Measurements from ENCODE around the gene DHRS3. TPM values are rescaled to one million over a fixed set of nuclear protein-coding genes. Genes with fewer than 3 reads are reported as not detected.
"Not testable (repeated sequence)": the region's sequence is repeated elsewhere in the genome, so short reads cannot be mapped to it uniquely, and the experiment has no call there.

DHRS3 gene
- total RNA-seq, 1 donor from 2014 or later: 111 TPM

DNA sequence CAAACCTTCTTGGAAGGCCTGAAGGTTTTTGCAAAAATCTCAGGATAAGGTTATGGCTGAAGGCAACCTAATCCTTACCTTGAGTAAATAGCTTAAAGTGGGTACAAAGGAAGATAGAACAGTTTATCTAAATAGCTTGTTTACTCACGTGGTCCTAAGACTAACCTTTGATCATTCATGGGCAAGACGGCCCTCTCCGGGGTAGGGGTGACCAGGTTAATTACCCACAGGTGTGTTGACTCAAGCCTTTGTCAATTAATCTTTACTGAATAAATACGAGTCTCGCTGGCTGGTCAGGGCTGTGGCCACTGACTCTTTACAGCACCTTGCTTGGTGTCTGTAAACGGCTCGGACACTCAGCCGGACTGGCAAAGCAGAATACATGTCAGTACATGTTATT is 36.6 kb upstream of the DHRS3 start:
- Histone ChIP-seq H3K36me3 (no peaks in the 10 kb centered on the region), H3K4me1 (peaks cover 7% of the 10 kb centered on the region), H3K9me3 (no peaks in the 10 kb centered on the region), H3K27ac (no peak overlapping the region), H3K4me3 (no peak overlapping the region), H3K27me3 (no peaks in the 10 kb centered on the region)
- intact Hi-C loops (cut with DNase I): loop anchor here (10.0 kb wide), 1 partner anchor 340 kb away; no protein-coding TSS in a partner anchor
- DNase-seq (ENCODE audit: extremely low spot score in 2 of 2): no peak
- TF ChIP-seq POLR2AphosphoS5 (IDR thresholded peaks at IDR 0.05; ENCODE audit: insufficient read depth in 1 of 2, low read depth in 1 of 2): no peak
- no peak for TF ChIP-seq POLR2A (IDR thresholded peaks at IDR 0.05)
- no peak for TF ChIP-seq CTCF (IDR thresholded peaks at IDR 0.05)

DNA sequence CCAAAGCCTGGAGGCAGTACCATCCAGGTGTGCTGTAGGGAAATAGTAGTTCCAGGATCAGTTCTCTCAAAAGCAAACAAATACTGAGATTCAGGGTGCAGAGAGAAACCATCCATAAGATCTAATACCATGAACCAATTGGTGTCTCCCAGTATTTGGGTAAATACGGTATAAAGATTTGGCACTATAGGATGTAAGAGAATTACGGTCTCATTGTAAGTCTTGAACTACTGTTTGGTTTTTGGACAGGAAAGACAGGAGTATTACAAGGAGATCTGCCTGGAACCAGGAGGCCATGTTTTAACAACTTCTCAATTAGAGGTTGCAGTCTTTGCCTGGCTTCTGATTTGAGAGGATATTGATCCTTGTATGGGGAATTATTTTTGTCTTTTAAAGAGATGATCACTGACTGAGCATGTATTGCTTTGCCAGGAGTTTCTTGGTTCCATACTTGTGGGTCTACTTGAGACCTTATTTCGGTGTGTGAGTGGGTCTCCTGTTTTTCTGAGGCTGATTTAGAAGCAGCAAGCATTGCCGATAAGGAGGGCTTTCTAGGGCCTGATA is 36.1 kb upstream of the DHRS3 start:
- Histone ChIP-seq H3K4me3 (no peak overlapping the region), H3K4me1 (peaks cover 7% of the 10 kb centered on the region), H3K27me3 (no peaks in the 10 kb centered on the region), H3K9me3 (no peaks in the 10 kb centered on the region), H3K36me3 (no peaks in the 10 kb centered on the region), H3K27ac (no peak overlapping the region)
- intact Hi-C loops (cut with DNase I): loop anchor here (10.0 kb wide), 1 partner anchor 339 kb away; no protein-coding TSS in a partner anchor
- no peak for DNase-seq (ENCODE audit: extremely low spot score in 2 of 2)
- no peak for TF ChIP-seq POLR2AphosphoS5 (IDR thresholded peaks at IDR 0.05; ENCODE audit: insufficient read depth in 1 of 2, low read depth in 1 of 2)
- TF ChIP-seq CTCF (IDR thresholded peaks at IDR 0.05): no peak
- no peak for TF ChIP-seq POLR2A (IDR thresholded peaks at IDR 0.05)

- no peak for DNase-seq (ENCODE audit: extremely low spot score in 2 of 2)
- intact Hi-C loops (cut with DNase I): loop anchor here (10.0 kb wide), 1 partner anchor 335 kb away; no protein-coding TSS in a partner anchor
Observed at GRCh38 chr1:12649971-12650421, 32.0 kb upstream of the DHRS3 start.

DNA sequence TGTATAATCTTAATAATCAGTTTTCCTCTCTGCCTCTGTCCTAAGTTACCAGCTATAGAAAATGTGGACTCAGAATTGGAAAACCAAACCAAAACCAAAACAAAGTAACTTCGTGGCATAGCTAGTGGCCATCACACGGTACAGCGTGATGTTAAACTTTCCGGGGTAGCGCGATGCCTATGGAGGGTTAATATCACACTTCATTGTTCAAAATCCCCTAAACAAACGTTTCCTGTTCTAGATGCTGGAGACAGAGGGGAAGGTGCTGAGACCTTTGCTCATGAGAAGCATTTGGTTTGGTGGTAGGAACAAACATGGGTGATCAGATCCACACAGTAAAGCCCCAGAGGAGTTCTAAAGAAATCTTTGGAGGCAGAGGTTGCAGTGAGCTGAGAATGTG is 30.7 kb upstream of the DHRS3 start:
- H3K27ac ChIP-seq: no peak overlapping the region
- DNase-seq (ENCODE audit: extremely low spot score in 2 of 2): no peak
- no peaks in the 10 kb centered on the region for H3K9me3 ChIP-seq
- no peak for TF ChIP-seq POLR2A (IDR thresholded peaks at IDR 0.05)
- H3K36me3 ChIP-seq: no peaks in the 10 kb centered on the region
- H3K4me1 ChIP-seq: peaks cover 7% of the 10 kb centered on the region
- H3K4me3 ChIP-seq: no peak overlapping the region
- H3K27me3 ChIP-seq: no peaks in the 10 kb centered on the region
- intact Hi-C loops (cut with DNase I): no loop called here

More at GRCh38 chr1:12649971-12650421, 32.0 kb upstream of the DHRS3 start:
- Histone ChIP-seq H3K36me3 (no peaks in the 10 kb centered on the region), H3K27ac (no peak overlapping the region), H3K4me1 (peaks cover 7% of the 10 kb centered on the region), H3K4me3 (no peak overlapping the region), H3K27me3 (no peaks in the 10 kb centered on the region), H3K9me3 (no peaks in the 10 kb centered on the region)
- TF ChIP-seq CTCF (IDR thresholded peaks at IDR 0.05) (no peak), POLR2AphosphoS5 (IDR thresholded peaks at IDR 0.05; ENCODE audit: insufficient read depth in 1 of 2, low read depth in 1 of 2) (no peak), POLR2A (IDR thresholded peaks at IDR 0.05) (no peak)

DNA sequence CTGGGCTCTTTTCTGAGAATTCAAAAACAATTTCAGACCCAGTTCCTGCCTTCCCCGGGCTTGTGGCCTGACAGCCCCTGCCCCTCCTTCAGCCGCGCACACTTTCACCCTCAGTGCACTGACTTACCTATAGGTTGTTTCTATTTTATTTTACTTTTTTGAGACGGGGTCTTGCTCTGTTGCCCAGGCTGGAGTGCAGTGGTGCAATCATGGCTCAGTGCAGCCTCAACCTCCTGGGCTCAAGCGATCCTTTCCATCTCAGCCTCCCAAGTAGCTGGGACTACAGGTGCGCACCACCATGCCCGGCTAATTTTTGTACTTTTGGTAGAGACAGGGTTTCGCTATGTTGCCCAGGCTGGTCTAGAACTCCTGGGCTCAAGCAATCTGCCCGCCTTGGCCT is 27.4 kb upstream of the DHRS3 start:
- H3K4me3 ChIP-seq; H3K27ac ChIP-seq; H3K4me1 ChIP-seq; DNase-seq (ENCODE audit: extremely low spot score in 2 of 2); H3K27me3 ChIP-seq; H3K36me3 ChIP-seq; intact Hi-C loops (cut with DNase I); H3K9me3 ChIP-seq: not testable (repeated sequence)

DNA sequence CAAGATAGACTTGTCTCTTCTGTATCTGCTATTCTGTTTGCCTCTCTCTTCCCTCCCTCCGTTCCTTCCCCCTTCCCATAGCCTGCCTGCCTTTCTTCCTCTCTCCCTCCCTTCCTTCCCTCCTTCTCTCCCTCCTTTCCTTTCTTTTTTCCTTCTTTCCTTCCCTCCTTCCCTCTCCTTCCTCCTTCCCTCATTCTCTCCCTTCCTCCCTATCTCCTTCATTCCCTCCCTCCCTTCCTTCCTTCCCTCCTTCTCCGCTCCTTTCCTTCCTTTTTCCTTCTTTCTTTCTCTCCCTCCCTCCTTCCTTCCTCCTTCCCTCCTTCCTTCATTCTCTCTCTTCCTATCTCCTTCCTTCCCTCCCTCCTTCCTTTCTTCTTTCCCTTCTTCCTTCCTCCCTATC is 26.8 kb upstream of the DHRS3 start:
- Histone ChIP-seq H3K36me3 (no peaks in the 10 kb centered on the region), H3K27ac (no peak overlapping the region), H3K4me3 (no peak overlapping the region), H3K27me3 (no peaks in the 10 kb centered on the region), H3K9me3 (peaks cover 9% of the 10 kb centered on the region), H3K4me1 (no peaks in the 10 kb centered on the region)
- intact Hi-C loops (cut with DNase I): no loop called here
- TF ChIP-seq POLR2AphosphoS5 (IDR thresholded peaks at IDR 0.05; ENCODE audit: insufficient read depth in 1 of 2, low read depth in 1 of 2): no peak
- TF ChIP-seq POLR2A (IDR thresholded peaks at IDR 0.05): no peak
- TF ChIP-seq CTCF (IDR thresholded peaks at IDR 0.05): no peak
- DNase-seq (ENCODE audit: extremely low spot score in 2 of 2): no peak

Data from vagina (tissue), 2 donors.